Colonic mucosa (tissue), 4 donors: ENCODE data around the gene CLEC19A. TPM values are rescaled to one million over a fixed set of nuclear protein-coding genes. Genes with fewer than 3 reads are reported as not detected.

ENCODE experiments used
- DNase-seq: peaks from one replicate; pipeline ENCODE4 v3.0.0-alpha.2; 2020
- H3K27ac ChIP-seq: fragments of 200-600 bp; one replicate; pipeline ENCODE4 v1.8.0; 2021
- H3K27me3 ChIP-seq: fragments of 200-600 bp; one replicate; pipeline ENCODE4 v1.8.0; 2021
- H3K36me3 ChIP-seq: fragments of 200-600 bp; one replicate; pipeline ENCODE4 v1.8.0; 2021
- H3K4me1 ChIP-seq: fragments of 200-600 bp; one replicate; pipeline ENCODE4 v1.8.0; 2021; ENCODE audit warnings: mild to moderate bottlenecking
- H3K4me3 ChIP-seq: fragments of 200-600 bp; one replicate; pipeline ENCODE4 v1.8.0; 2021
- H3K9ac ChIP-seq, 2 donors: one replicate each; pipeline ENCODE4 v1.7.0; 2013; ENCODE audit warnings: control low read depth in 2 of 2, low read depth in 2 of 2, low read length in 2 of 2
- H3K9me3 ChIP-seq: fragments of 200-600 bp; one replicate; pipeline ENCODE4 v1.8.0; 2021
- intact Hi-C: fragments of 100-400 bp; cut with DNase I; formaldehyde crosslinking; loops from one replicate; pipeline ENCODE4 v1.14.1; 2022
- total RNA-seq, 2 donors: library from RNA; stranded (reverse); fragmentation: NEBNext Ultra II Directional in 1 of 2; extraction: Animal tissue kit (Norgen Biotek cat#: 25700) in 1 of 2; gene quantifications; one replicate each; pipeline ENCODE4 v1.2.1, GENCODE V29; 2021
- TF ChIP-seq, protein P1 (sequence below): fragments of 200-600 bp; IDR thresholded peaks from one replicate; pipeline ENCODE4 v1.8.0; 2022; ENCODE audit warnings: antibody characterized with exemption, mild to moderate bottlenecking
- donor health status: healthy.
- donor health status: DM: no; HTN: no; CAD: no.
- donor health status: DM: no; HTN: no; CAD: no.

CLEC19A gene
- total RNA-seq, 2 donors from 2014 or later = not detected

DNA sequence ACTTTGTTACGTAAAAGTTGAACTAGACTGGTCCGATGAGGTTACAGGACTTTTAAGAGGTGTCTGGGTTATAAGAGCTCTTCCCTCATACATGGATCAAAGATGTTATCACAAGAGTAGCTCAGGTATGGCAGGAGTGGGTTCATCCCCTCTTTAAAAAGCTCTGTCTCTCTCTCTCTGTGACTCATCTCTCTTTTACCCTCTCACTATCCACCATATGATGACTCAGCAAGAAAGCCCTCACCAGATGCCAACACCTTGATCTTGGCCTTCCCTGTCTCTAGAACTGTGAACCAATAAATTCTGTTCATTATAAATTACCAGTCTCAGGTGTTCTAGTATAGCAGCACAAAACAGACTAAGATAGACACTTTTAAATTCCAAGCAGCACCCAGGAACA is 1.9 kb upstream of the CLEC19A start:
- Histone ChIP-seq H3K4me1 (no peaks in the 10 kb centered on the region), H3K36me3 (no peaks in the 10 kb centered on the region), H3K27ac (no peak overlapping the region), H3K27me3 (no peaks in the 10 kb centered on the region), H3K9ac (no peak overlapping the region), H3K4me3 (no peak overlapping the region), H3K9me3 (no peaks in the 10 kb centered on the region)
- TF ChIP-seq, protein P1, sequence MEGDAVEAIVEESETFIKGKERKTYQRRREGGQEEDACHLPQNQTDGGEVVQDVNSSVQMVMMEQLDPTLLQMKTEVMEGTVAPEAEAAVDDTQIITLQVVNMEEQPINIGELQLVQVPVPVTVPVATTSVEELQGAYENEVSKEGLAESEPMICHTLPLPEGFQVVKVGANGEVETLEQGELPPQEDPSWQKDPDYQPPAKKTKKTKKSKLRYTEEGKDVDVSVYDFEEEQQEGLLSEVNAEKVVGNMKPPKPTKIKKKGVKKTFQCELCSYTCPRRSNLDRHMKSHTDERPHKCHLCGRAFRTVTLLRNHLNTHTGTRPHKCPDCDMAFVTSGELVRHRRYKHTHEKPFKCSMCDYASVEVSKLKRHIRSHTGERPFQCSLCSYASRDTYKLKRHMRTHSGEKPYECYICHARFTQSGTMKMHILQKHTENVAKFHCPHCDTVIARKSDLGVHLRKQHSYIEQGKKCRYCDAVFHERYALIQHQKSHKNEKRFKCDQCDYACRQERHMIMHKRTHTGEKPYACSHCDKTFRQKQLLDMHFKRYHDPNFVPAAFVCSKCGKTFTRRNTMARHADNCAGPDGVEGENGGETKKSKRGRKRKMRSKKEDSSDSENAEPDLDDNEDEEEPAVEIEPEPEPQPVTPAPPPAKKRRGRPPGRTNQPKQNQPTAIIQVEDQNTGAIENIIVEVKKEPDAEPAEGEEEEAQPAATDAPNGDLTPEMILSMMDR = no peak
- no peak for DNase-seq
- intact Hi-C loops = no loop called here

DNA sequence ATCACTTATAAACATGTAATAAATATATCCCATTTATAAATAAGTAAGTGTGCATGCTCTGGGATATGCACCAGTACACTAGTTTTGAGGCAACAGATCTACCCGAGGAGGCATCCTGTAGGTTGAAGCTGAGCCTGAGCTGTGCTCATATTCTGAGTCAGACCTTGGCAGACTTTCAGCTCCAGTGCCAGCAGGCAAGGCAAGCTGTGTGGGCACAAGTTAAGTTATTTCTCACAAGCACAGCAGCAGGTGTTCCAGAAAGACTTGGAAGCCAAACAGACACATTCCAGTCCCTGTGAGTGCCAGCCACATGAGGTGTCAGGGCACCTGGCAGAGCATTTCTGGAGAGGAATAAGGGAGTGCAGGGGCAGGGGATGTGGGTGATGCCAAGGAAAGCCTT is 1.3 kb upstream of the CLEC19A start:
- no peak overlapping the region for H3K9ac ChIP-seq

DNA sequence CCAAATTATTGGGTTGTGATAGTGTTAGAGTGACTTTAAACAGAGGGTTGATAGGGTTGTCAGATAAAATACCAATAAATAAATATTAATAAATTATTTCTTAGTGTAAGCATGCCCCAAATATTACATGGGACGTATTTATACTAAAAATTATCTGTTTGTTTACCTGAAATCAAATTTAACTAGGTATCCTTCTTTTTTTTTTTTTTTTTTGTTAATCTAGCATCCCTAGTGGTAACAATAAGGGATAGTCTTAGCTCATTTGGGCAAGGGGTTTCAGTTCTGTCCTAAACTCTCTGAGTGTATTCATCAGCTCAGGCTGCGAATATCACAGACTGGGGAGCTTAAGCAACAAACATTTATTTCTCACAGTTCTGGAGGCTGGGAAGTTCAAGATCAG is 1.3 kb downstream of the CLEC19A start:
- Histone ChIP-seq H3K9me3 (no peaks in the 10 kb centered on the region), H3K4me3 (no peak overlapping the region), H3K4me1 (no peaks in the 10 kb centered on the region), H3K27ac (no peak overlapping the region), H3K9ac (no peak overlapping the region), H3K27me3 (no peaks in the 10 kb centered on the region), H3K36me3 (no peaks in the 10 kb centered on the region)
- intact Hi-C loops = no loop called here
- TF ChIP-seq, protein P1 = no peak
- DNase-seq = no peak

More for the DNA sequence above, 1.3 kb upstream of the CLEC19A start:
- Histone ChIP-seq H3K4me3 (no peak overlapping the region), H3K27ac (no peak overlapping the region), H3K27me3 (no peaks in the 10 kb centered on the region), H3K9me3 (no peaks in the 10 kb centered on the region), H3K36me3 (no peaks in the 10 kb centered on the region), H3K4me1 (no peaks in the 10 kb centered on the region)
- DNase-seq = no peak
- TF ChIP-seq, protein P1 = no peak
- intact Hi-C loops = no loop called here

DNA sequence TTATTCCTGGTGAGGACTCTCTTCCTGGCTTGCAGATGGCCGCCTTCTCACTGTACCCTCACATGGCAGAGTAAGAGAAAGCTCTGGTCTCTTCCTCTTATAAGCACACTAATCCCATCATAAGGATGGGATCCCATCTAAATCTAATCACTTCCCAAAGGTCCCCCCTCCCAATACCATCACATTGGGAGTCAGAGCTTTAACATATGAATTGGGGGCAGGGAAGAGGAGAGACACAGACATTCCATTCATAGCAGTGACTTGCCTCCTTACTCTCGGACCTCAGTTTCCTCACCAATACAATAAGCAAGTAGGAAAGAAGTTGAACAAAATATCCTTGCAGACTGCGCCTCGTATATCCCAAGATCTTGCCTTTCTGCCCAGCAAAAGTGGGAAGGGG is 1.7 kb downstream of the CLEC19A start:
- intact Hi-C loops = no loop called here
- no peak overlapping the region for H3K27ac ChIP-seq
- H3K27me3 ChIP-seq = no peaks in the 10 kb centered on the region
- no peak overlapping the region for H3K9ac ChIP-seq
- DNase-seq = no peak
- no peaks in the 10 kb centered on the region for H3K36me3 ChIP-seq
- no peaks in the 10 kb centered on the region for H3K4me1 ChIP-seq
- TF ChIP-seq, protein P1 = no peak
- no peak overlapping the region for H3K4me3 ChIP-seq
- H3K9me3 ChIP-seq = no peaks in the 10 kb centered on the region

- TF ChIP-seq, protein P1 = no peak
- H3K36me3 ChIP-seq = no peaks in the 10 kb centered on the region
- no peak overlapping the region for H3K4me3 ChIP-seq
- no peaks in the 10 kb centered on the region for H3K4me1 ChIP-seq
- H3K27ac ChIP-seq = no peak overlapping the region
- H3K27me3 ChIP-seq = no peaks in the 10 kb centered on the region
- intact Hi-C loops = no loop called here
- no peak for DNase-seq
- no peaks in the 10 kb centered on the region for H3K9me3 ChIP-seq
- H3K9ac ChIP-seq = no peak overlapping the region
Observed at GRCh38 chr16:19288872-19289799, 3.6 kb downstream of the CLEC19A start.
